ENCODE data around the gene SPSB4. TPM values are rescaled to one million over a fixed set of nuclear protein-coding genes. Genes with fewer than 3 reads are reported as not detected.

Gene SPSB4
- total and polyA plus RNA-seq, 9 of the 15 experiments (the other 6 are each of a cell fraction or from before 2014, with no cell fraction given), result not detected

GRCh38 chr3:141096981-141097380, 45.8 kb downstream of the SPSB4 start:
- POLR2A ChIA-PET, result interaction anchor here (0.6 kb wide), 1 partner anchor 87 kb away, joined by 3 read pairs; no protein-coding TSS in a partner anchor
- no peaks in the 10 kb centered on the region for H3K79me2 ChIP-seq (ENCODE audit: control insufficient read depth, insufficient read depth, low read length)
- FAIRE-seq, result no peak

More at GRCh38 chr3:141096981-141097380, 45.8 kb downstream of the SPSB4 start:
- Histone ChIP-seq H3K4me3 (no peak overlapping the region), H3K4me1 (replicated peaks in 1 of 2; ENCODE audit: control insufficient read depth in 2 of 2, insufficient read depth in 2 of 2, low read length in 2 of 2) (no peaks in the 10 kb centered on the region), H2AFZ (ENCODE audit: low read depth, low read length) (no peak overlapping the region), H3K9ac (ENCODE audit: insufficient read depth in 1 of 2, low read depth in 2 of 2, low read length in 2 of 2) (no peak overlapping the region), H3K4me2 (ENCODE audit: insufficient read depth, low read length) (no peak overlapping the region), H3K9me3 (replicated peaks; ENCODE audit: control insufficient read depth, insufficient read depth, low read depth, low read length) (no peaks in the 10 kb centered on the region), H3K27me3 (ENCODE audit: control insufficient read depth in 2 of 2, insufficient read depth in 2 of 2, low read length in 2 of 2) (peaks cover 7 to 34% of the 10 kb centered on the region in 2 experiments; a peak in 2 of 5 replicates), H3K36me3 (ENCODE audit: control insufficient read depth, insufficient read depth, low read length) (no peaks in the 10 kb centered on the region), H4K20me1 (replicated peaks; ENCODE audit: control insufficient read depth, insufficient read depth, low read length) (peaks cover 5% of the 10 kb centered on the region; the same call in 1 of the 2 replicates), H3K27ac (ENCODE audit: extremely low read depth, low read depth, low read length) (no peak overlapping the region), H3K9me1 (ENCODE audit: control insufficient read depth, insufficient read depth, low read length) (no peaks in the 10 kb centered on the region)
- intact Hi-C loops (cut with micrococcal nuclease) (no loop called here), in situ Hi-C loops (cut with MboI) (no loop called here)
- TF ChIP-seq NELFE (IDR thresholded peaks at IDR 0.05; ENCODE audit: insufficient read depth, insufficient read length), result no peak
- TF ChIP-seq, protein P1, sequence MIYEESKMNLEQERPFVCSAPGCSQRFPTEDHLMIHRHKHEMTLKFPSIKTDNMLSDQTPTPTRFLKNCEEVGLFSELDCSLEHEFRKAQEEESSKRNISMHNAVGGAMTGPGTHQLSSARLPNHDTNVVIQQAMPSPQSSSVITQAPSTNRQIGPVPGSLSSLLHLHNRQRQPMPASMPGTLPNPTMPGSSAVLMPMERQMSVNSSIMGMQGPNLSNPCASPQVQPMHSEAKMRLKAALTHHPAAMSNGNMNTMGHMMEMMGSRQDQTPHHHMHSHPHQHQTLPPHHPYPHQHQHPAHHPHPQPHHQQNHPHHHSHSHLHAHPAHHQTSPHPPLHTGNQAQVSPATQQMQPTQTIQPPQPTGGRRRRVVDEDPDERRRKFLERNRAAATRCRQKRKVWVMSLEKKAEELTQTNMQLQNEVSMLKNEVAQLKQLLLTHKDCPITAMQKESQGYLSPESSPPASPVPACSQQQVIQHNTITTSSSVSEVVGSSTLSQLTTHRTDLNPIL (CRISPR knock-in tag; IDR thresholded peaks at IDR 0.05), result no peak
- no peak for TF ChIP-seq ZNF57 (CRISPR knock-in tag; IDR thresholded peaks at IDR 0.05)
- no peak for TF ChIP-seq TCF7 (IDR thresholded peaks at IDR 0.05; ENCODE audit: borderline replicate concordance)
- no peak for TF ChIP-seq SMARCA5 (IDR thresholded peaks at IDR 0.05)
- TF ChIP-seq HDAC1 (IDR thresholded peaks at IDR 0.05), result no peak
- no peak for TF ChIP-seq RB1 (IDR thresholded peaks at IDR 0.05; ENCODE audit: low read depth)
- TF ChIP-seq HBP1 (CRISPR knock-in tag; IDR thresholded peaks at IDR 0.05), result no peak
- TF ChIP-seq ZBTB49 (CRISPR knock-in tag; IDR thresholded peaks at IDR 0.05; ENCODE audit: borderline replicate concordance), result no peak
- TF ChIP-seq EWSR1 (IDR thresholded peaks at IDR 0.05; ENCODE audit: borderline replicate concordance, low read depth, partially characterized antibody), result no peak
- TF ChIP-seq MIER1 (IDR thresholded peaks at IDR 0.05; ENCODE audit: low read depth), result no peak
- no peak for TF ChIP-seq ZBTB8A (IDR thresholded peaks at IDR 0.05; ENCODE audit: partially characterized antibody)
- no peak for TF ChIP-seq ARNT (IDR thresholded peaks at IDR 0.05)
- TF ChIP-seq TAF1 (IDR thresholded peaks at IDR 0.05; ENCODE audit: control insufficient read depth, extremely low read depth, insufficient read depth, low read length, severe bottlenecking), result no peak
- TF ChIP-seq ZSCAN32 (CRISPR knock-in tag; IDR thresholded peaks at IDR 0.05), result no peak
- no peak for TF ChIP-seq TFAM (CRISPR knock-in tag; conservative IDR thresholded peaks at IDR 0.05)
- DNase-seq (ENCODE audit: extremely low read depth in 1 of 4, low spot score in 3 of 4) (no peak), ATAC-seq (no peak)
- WGBS (ENCODE audit: insufficient coverage, low coverage, missing lambda C conversion rate), result 0% methylated on average over 3 of the region's 3 CpGs
- CTCF ChIA-PET (ENCODE audit: low intra/inter-chr PET ratio), result no interaction called here
- BruUV-seq (replicated peaks), result no TSS peak
